GM18870 (cell line): ENCODE data around the gene HOXA6.

Experiments
- ATAC-seq: cut with Tn5 transposase; IDR thresholded peaks from one replicate; pipeline ENCODE4 v1.9.1; 2021; ENCODE audit warnings: moderate library complexity; ENCODE audit not compliant: unreplicated experiment

HOXA6 gene

DNA sequence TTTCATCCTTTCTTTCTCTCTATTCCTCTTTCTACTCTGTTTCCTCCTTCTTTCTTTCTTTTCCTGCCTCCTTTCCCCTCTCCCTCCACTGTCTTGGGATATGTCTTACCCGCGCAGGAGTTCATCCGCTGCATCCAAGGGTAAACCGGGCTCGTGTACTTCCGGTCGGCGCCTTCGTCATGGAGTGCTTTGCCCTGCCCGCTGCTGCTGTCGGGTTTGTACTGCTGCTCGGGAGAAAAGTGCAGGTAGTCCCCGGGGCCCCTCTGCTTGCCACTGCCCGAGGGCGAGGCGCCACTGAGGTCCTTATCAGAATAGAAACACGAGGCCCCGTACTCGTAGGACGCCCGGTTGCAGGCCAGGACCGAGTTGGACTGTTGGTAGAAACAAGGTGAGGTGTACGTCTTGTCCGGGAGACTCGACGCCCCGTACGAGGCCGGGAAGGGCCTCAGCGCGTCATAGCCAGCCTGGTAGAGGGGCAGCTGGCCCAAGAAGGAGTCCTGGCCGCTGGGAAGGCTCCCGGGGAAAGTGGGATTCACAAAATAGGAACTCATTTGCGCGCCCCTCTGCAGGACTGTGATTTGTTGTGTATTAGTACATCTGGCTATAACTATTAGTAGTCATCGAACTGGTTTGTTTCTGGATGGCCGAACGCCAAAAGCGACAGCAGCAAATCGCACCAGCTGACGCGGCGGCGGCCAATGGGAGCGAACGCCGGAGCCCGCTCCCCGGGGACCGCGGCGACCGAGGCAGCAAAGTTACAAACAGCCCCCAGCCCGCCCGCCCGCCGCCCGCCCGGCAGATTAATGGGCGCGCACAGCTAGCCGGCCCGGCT is at the start of gene HOXA6:
Gene HOXA6 (minus strand): TSS at position 576 of the 832 bp plus-strand sequence. CDS start 25 bp downstream, at position 551.
- no peak for ATAC-seq

DNA sequence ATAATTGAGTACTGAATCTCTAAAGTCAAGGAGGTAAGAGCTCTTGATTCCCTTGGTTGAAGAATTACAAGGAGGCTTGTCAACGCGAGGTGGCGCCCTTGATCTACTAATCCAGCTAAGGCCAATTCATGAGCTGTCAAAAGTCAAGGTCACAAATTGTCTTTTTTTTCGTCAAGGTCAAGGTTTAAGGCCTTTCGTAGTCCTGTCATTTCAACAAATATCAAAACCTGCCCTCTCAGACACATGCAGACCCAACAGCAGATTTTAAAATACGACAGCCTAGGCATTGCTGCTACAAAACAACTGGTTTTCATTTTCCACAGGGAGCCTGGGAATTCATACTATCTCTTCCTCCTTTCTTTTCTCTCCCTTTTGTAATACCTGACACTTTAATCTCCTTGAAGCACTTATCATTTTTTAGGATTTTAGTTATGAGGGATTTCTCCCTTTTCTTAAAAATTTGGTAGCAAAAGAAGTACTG is 48.8 kb upstream of the HOXA6 start:
- ATAC-seq = no peak

DNA sequence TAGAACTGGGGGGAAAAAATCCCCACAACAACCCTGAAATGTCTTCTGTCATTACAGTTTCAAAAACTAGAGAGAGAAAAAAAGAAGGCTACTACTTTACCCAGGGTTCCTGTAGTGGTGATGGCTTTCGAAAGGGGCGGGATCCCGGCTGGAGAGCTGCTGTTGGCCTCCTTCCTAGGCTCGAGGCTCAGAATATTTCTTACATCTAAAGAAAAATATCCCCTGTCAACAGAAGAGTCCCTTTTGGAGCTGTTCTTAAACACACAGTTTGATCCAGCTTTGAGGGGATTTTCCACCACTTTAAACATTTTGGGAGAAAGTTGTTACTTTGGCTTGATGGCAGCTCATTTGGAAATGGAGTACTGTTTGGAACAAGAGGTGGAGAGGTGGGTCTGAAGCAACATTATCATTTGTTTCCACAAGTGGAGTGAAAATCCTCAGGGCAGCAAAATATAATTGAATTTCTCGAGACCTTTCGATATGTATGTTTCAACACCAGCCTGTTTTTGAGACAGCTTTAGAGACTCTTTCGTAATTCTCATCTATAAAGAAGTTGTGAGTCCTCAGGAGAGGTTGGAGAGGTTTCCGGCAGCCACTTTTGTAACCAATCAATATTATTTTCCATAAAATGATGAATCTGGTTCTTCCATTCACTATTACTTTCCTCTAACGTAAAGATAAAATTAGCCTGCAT is 47.3 kb upstream of the HOXA6 start:
- no peak for ATAC-seq

DNA sequence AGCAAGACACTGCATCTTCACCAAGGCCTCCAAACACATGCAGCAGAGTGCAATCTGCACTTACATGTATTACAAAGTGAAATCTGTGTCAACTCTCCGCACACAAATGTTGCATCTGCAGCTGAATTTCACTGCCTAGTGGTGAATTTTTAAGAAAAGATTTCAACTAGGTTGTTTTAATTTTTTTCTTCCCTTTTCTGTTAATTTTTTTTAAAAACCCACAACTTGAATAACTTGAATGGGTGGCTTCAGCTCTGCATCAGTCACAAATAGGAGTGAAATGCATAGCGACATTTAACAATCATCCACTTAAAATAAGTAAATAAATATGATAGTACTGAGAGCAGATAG is 46.4 kb upstream of the HOXA6 start:
- ATAC-seq = no peak

DNA sequence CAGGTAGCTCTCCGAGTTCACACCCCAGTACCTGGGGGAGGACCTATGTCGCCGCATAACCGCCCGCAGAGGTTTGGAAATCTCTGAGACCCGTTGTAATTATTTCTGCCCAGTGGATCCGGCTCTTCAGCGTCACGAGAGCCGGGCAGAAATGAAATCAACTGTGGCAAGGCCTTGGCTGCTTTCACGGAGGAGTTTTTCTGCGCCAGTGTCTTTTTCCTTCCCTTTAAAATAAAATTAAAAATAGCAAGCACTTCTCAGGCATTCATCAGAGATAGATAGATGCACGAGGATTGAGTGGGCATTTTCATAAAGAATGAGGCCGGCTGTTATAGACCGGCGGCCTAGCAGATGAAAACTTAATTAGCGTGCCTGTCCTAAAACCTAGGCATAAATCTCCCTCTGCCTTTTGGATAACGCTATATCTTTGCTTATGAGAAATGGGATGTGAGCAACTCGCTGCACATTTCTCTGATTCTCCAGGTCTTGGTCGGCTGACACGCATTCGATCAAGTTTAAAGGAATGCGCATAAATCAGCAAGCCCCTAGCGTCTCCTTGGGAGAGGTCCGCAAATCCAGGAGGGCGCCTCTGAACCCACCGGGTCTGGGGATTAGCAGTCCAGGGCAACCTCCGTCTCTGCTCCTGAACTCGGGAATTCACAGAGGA is 45.9 kb upstream of the HOXA6 start:
- no peak for ATAC-seq

DNA sequence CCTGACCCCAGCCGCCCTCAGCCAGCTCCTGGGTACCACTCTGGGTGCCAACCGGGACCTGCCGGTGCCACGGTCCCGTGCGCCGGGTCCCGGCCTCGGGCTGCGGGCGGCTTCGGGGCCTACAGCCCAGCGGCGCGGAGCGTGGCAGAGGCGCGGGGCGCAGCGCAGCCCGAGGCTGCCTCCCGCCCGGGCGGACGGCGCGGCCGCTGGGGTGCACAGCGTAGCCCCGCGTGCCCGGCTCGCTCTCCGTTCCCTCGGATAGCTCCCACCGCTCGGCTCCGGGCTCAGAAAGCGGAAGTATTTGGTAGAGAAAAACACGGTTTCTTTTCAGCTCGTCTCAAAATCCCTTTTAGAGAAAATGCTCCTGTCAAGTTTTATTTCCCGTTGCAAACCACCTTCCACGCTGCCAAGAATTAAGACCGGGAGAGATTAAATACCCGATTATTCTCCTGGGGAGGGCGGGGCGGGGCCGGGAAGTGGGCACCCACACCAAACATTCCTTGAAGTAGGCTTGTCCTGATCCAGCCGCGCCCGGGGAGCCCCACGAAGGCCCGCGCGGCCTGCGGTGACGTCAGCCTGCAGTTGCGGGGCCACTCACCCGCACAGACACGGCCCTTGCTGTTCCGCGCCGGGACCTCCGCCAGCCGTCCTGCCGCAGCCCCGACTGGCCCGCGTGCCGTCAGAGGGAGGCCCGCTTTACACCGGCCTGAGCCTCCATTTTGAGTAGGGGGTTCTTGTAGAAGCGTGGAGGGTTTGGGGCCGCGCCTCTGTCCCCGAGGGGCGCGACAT is 45.2 kb upstream of the HOXA6 start:
- no peak for ATAC-seq

DNA sequence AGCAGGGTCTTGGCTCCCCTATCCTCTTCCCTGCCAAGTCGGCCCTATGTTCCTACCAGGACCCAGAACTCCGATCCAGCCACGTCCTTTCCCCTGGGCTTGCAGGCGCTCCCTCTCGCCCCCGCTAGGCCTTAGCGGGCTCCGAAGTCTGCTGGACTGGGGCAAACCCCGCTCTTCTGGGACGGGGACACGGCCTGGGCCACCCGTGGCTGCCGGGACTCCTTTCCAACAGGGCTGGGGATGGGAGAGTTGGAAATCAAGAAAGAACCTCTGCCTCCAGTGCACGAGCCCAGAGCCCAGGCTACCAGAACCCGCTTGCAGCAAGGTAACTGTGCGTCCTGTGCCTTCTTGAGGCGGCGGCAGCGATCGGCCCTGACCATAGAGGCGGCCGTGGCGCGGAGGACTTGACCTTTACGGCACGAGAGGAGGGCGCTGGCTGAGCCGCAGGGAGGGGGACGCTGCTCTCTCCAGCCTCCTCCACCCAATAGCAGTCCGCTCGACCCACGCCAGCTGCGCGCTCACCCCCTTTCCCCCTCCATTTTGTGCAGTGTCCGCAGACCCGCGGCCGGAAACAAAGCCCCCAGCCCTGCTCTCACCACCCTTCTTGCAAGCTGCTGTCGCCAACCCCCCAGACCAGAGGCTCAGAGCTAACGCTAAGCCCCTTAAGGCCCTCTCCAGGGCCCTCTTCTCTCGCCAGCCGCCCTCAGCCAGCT is 44.4 kb upstream of the HOXA6 start:
- ATAC-seq = no peak

DNA sequence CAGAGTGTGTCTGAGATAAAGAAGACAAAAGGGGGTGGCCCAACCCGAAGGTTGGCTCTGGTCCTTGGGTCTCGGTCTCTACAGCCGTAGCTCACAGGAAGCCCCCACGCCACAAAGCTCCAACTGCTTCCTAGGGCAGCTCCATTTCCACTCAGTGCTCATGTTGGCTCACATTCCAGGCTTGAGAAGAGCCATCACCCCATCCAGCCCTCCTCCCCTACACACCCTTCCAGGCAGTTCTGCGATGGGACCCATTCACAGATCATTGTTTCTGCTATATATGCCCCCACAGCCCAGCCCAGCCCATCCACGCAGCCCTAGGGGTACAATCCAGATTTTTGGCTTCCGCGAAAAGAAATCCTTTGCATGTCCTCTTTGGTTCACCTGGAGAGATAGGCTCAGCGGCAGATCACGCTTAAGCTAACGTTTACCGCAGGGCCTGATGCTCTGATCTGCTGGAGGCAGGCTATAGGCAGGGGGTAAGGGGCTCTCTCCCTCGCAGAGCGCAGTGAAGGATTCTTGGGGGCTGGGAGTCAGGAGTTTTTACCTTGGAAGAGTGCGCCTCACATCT is 43.7 kb upstream of the HOXA6 start:
- ATAC-seq = no peak

DNA sequence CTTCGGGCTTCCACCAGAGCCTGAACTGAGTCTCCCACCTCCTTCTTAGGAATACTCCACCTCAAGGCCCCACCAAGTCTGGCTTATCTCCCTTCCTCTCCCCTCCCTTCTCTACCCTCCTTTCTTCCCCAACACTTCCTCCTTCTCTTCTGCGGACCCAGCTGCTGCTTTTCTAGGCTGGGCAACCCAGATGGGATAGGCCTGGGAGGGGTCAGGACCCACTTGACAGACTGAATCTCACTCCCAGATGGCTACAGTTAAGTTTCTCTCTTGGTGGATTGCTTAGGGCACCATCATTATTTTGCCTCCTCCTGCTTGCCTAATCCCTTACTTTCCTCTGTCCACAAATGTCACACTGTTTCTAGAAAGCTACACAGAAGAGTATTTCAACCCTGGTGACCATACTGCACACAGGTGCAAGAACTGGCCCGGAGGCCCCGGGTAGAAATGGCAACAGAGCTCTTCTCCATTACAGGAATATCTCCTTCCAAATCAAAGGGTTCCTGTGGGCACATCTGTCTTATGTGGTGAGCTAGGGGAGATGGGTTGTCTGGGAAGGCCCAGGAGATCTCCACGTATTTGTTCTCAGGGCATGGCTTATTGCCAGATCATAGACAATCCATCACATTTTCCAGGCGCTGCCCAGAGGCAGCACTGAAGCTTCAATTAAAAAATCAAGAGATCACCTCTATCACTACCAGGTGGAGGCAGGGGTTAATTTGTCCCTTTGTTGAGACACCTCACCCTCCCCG is 42.6 kb upstream of the HOXA6 start:
- ATAC-seq = no peak

DNA sequence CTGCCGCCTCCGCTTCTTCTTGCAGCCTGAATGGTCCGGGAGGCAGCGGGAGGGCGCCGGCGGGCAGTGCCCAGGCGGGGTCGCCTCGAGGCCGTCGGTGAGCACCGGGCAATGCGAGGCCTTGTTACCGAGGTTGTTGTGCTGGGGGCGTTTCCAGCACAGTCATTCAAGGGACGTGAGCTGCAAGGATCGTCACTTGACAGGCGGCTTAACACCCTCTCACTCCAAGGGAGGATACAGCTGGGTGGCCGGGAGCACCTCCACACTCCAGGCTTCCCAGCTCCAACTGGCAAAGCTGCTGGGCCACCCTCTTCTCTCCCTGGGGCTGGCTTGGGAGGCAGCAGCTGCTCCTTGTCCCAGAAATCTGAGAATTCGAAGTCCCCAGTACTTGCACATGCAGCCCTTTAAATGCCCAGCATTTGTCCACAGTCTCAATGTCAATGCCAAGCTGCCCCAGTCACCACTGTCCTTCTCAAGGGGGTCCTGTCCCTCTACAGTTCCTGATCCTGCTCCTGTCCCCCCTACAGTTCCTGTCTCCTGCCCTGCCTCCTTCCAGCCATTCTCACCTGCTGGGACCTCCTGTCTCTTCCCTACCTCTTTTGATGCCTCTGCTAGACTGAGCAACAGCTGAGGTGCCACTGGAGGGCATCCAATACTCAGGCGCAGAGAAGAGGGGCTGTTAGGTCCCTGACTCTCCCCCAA is 41.9 kb upstream of the HOXA6 start:
- no peak for ATAC-seq

DNA sequence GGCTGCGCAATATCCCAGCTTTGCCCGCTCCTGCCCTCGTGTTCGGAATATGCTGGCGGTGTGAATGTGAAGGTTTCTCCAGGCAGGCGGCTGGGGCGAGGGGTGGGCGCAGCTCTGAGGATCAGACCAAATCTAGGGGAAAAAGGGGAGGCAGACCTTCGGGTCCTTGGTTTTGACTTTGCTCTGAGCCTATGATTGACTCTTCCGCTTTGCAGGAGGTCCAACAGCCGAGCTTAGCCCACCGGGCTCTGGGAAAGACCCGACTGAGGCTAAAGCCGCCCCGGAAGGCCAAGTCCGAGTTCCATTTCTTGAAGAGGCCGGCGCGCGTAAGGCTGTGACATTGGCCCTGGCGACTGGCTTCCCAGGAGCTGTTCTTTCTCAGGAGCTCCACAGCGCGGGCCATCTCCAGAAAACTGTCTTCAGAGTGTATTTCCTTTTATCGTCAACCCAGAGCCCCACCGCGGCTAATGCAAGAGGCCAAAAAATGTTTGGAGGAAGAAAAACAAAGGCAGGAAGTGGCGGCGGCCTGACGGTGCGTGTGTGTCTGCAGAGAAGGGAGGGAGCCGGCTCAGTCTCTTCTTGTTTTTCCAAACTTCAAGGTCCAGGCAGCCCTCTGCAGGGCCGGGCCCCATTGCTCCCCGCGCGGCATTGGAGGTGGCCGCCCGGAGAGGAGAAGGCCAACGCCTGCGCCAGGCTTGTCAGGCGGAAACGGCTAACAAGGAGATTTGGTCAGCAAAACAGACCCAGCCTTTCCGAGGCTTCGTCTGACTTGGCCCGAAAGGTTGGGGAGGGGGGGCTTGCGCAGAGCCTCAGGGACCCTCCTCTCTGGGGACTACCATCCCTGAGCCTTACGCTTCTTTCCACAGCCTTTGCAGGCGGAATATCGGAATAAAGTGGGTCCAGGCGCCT is 41.1 kb upstream of the HOXA6 start:
- no peak for ATAC-seq

DNA sequence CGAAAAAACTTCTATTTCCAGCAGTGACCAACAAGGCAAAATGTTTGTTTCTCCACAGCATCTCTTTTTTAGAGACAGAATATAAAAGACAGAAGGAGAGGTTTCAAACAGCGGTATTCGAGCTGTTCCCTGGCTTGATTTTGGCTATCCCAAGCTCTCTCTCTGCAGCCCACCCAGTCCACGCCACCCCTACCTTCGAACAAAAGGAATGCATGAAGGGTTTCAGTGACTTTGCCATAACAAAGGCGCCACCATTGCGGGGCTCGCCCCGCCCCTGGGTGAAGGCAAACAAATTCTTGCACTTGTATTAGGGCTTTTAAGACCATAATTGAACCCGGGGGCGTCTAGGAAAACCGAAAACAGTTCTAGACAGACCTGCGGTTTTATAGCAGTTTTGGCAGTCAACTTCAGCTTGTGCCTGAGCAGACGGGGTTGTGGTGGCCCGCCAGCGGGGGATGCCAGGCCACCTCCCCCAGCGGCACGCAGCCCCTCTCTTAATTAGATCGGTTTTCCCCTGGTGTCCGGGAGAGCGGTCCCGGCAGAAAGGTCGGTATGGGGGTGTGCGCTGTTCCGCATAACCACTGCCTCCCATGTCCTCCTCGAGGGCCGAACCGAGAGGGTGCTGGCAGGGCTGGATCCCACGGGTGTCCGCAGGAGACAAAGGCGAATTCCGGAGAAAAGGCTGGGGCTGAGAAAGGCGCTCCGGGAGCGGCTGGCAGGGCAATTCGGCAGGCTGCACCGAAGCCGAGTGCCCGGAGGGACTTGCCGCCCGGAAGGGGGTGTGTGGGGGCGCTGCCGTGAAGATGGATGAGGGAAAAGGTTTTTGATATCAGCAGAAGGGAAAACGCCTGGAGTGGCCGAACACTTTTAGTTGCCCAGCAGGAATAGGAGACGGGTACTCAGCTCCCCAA is 40.2 kb upstream of the HOXA6 start:
- no peak for ATAC-seq

DNA sequence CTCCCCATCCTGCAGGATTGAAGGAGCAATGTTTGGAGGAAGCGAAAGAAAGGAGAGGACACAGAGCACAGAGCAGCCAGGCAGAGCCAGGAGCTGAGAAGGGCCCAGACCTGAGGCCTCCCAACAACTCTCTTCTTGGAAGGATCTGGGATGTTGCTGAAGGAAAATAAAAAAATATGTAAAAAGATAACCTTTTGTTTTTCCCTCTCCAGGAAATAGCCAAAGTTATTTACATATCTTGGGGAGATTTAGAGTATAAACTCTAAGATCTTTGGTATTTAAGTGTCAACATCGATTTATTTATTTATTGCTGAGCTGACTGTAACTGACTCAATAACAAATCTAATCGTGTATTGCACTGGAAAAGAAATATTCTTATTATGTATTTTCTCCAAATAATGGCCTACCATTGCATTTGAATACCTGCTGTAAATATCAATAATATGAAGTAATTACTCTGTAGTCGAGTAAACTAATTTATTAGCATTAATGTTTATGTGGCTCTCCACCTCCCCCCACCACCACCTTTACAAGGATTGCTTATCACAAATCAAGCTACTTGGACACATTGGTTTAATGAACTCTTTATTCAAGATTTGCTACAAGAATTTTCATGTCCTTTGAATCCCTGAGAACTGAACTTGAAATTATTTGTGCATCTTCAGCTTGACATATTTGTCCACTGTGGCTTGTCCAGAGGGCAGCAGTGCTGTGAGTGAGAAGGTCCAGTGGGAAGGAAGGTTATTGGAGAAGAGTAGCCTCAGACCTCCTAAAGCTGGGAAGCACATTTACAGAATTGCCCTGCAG is 39.3 kb upstream of the HOXA6 start:
- ATAC-seq = no peak

DNA sequence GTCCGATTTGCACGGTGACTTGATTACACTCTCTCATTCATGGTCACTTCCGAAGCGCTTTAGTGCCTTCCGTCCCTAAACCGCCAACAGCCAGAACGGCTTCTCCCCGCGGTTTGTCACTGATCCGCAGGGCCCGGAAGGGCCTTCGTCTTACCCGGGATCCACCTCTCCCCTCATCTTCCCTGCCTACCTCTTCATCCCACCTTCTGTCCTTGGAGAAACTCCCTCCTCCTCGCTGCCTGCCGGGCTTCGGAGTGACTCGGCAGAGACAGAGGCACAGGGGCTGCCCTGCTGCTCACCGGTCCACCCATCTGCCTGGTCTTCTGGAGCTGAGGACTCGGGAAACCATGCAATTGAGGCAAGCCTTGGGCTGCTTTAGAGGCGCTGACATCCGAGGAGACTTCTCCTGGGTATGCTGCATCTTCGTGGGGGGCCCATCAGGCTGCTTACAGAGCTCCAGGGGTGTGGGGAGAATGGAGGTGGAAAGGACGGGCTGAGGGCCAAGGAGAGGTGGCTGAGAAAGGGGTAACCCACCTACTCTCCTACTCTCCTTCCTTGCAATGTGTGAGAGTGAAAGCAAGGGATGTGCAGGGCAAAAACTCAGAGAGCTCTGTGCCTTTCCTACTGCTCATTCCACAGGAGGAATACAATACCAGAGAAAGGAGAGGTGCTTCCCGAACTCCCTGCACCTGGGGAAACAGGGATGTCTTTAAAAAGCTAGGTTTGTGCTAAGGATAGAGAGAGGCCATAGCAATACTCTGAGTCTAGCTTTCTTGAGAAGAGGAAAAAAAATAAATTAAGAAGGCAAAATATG is 38.5 kb upstream of the HOXA6 start:
- ATAC-seq = no peak
